H1 (cell line): ENCODE measurements around the gene ARFRP1. TPM values are rescaled to one million over a fixed set of nuclear protein-coding genes. Genes with fewer than 3 reads are reported as not detected.

Source experiments
- BACH1 ChIP-seq: IDR thresholded peaks from 2 replicates; pipeline ENCODE4 v1.6.1; 2012; ENCODE audit warnings: low read length, improper control_type of control experiment
- NRF1 ChIP-seq: IDR thresholded peaks from 2 replicates; pipeline ENCODE4 v1.6.1; 2011; ENCODE audit warnings: mild to moderate bottlenecking, low read depth, low read length, improper control_type of control experiment
- POLR2AphosphoS5 ChIP-seq: IDR thresholded peaks from 2 replicates; pipeline ENCODE4 v1.6.1; 2011; ENCODE audit warnings: low read depth, low read length
- polyA plus RNA-seq, 7 experiments: library from polyadenylated mRNA; depleted of rRNA in 3 of 7; stranded (reverse) in 5 of 7; unstranded in 2 of 7; fragments of >200 nt in 5 of 7; fragments of 200-250 nt in 2 of 7; gene quantifications; 1 replicate in 5 of 7; 2 replicates in 1 of 7; 4 replicates in 1 of 7; pipeline versions ENCODE4 v1.2.1 to v1.2.3, GENCODE V29; 2011 to 2013; ENCODE audit warnings: missing spikeins in 2 of 7, mixed read lengths in 2 of 7
- total RNA-seq: library from RNA; stranded (reverse); fragmentation: NEBNext Ultra II Directional; extraction: Animal tissue kit (Norgen Biotek cat#: 25700); gene quantifications from 2 replicates; pipeline ENCODE4 v1.2.1, GENCODE V29; 2021
- TF ChIP-seq, protein P1 (sequence below): fragments of 300-600 bp; sonication (generic); IDR thresholded peaks from 2 replicates; pipeline ENCODE4 v1.7.1; 2012; ENCODE audit warnings: low read length, moderate library complexity, mild to moderate bottlenecking, inconsistent platforms; ENCODE audit not compliant: insufficient replicate concordance
- TF ChIP-seq, protein P2 (sequence below): IDR thresholded peaks from 2 replicates; pipeline ENCODE4 v1.6.1; 2011; ENCODE audit warnings: low read depth, mild to moderate bottlenecking, low read length; ENCODE audit not compliant: insufficient read depth

ARFRP1 gene
- total and polyA plus RNA-seq, 2 of the 8 experiments (the other 6 are each of a cell fraction or from before 2014, with no cell fraction given), result 12.9 to 22.9 TPM

DNA sequence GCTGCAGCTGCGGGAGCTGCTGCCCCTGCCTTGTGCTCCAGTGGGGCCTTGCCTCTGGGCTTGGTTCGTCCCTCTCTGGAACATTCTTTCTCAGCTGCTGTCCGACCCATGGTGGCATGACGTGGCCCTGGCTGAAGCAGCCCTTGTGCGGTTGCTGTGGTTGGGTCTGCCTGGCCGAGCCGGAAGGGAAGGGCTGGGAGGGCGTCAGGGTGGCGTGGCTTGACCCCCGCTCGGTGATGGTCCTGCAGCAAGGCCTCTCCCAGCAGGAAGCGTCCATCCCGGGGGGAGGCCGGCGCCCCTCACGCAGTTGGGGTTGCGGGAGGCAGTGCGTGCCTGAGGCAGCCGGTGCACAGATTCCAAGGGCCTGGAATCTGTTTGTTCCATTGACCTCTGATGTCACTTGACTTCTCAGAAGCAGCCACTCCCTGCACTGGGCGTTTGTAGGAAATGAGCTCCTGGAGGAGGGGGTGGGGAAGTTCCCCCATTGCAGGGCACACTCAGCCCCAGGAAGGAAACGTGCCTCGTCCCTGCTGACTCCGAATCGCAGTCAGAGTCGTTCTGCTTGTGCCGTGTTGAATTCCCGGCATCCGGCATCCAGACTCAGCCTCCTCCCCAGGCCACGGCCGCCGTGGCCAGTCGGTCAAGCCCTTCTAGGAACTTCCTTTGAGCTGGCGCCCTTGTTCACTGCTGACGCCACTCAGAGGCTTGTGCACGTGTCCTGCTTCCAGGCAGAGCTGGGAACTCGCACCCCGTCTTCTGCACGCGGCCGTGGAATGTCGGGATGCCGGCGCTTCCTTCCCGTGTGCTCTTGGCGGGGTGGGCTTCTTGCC lies 21.1 kb downstream of the ARFRP1 start (continued):
- TF ChIP-seq, protein P1, sequence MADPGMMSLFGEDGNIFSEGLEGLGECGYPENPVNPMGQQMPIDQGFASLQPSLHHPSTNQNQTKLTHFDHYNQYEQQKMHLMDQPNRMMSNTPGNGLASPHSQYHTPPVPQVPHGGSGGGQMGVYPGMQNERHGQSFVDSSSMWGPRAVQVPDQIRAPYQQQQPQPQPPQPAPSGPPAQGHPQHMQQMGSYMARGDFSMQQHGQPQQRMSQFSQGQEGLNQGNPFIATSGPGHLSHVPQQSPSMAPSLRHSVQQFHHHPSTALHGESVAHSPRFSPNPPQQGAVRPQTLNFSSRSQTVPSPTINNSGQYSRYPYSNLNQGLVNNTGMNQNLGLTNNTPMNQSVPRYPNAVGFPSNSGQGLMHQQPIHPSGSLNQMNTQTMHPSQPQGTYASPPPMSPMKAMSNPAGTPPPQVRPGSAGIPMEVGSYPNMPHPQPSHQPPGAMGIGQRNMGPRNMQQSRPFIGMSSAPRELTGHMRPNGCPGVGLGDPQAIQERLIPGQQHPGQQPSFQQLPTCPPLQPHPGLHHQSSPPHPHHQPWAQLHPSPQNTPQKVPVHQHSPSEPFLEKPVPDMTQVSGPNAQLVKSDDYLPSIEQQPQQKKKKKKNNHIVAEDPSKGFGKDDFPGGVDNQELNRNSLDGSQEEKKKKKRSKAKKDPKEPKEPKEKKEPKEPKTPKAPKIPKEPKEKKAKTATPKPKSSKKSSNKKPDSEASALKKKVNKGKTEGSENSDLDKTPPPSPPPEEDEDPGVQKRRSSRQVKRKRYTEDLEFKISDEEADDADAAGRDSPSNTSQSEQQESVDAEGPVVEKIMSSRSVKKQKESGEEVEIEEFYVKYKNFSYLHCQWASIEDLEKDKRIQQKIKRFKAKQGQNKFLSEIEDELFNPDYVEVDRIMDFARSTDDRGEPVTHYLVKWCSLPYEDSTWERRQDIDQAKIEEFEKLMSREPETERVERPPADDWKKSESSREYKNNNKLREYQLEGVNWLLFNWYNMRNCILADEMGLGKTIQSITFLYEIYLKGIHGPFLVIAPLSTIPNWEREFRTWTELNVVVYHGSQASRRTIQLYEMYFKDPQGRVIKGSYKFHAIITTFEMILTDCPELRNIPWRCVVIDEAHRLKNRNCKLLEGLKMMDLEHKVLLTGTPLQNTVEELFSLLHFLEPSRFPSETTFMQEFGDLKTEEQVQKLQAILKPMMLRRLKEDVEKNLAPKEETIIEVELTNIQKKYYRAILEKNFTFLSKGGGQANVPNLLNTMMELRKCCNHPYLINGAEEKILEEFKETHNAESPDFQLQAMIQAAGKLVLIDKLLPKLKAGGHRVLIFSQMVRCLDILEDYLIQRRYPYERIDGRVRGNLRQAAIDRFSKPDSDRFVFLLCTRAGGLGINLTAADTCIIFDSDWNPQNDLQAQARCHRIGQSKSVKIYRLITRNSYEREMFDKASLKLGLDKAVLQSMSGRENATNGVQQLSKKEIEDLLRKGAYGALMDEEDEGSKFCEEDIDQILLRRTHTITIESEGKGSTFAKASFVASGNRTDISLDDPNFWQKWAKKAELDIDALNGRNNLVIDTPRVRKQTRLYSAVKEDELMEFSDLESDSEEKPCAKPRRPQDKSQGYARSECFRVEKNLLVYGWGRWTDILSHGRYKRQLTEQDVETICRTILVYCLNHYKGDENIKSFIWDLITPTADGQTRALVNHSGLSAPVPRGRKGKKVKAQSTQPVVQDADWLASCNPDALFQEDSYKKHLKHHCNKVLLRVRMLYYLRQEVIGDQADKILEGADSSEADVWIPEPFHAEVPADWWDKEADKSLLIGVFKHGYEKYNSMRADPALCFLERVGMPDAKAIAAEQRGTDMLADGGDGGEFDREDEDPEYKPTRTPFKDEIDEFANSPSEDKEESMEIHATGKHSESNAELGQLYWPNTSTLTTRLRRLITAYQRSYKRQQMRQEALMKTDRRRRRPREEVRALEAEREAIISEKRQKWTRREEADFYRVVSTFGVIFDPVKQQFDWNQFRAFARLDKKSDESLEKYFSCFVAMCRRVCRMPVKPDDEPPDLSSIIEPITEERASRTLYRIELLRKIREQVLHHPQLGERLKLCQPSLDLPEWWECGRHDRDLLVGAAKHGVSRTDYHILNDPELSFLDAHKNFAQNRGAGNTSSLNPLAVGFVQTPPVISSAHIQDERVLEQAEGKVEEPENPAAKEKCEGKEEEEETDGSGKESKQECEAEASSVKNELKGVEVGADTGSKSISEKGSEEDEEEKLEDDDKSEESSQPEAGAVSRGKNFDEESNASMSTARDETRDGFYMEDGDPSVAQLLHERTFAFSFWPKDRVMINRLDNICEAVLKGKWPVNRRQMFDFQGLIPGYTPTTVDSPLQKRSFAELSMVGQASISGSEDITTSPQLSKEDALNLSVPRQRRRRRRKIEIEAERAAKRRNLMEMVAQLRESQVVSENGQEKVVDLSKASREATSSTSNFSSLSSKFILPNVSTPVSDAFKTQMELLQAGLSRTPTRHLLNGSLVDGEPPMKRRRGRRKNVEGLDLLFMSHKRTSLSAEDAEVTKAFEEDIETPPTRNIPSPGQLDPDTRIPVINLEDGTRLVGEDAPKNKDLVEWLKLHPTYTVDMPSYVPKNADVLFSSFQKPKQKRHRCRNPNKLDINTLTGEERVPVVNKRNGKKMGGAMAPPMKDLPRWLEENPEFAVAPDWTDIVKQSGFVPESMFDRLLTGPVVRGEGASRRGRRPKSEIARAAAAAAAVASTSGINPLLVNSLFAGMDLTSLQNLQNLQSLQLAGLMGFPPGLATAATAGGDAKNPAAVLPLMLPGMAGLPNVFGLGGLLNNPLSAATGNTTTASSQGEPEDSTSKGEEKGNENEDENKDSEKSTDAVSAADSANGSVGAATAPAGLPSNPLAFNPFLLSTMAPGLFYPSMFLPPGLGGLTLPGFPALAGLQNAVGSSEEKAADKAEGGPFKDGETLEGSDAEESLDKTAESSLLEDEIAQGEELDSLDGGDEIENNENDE, result no peak
- TF ChIP-seq POLR2AphosphoS5 (no peak), NRF1 (no peak), BACH1 (no peak)
- TF ChIP-seq, protein P2, sequence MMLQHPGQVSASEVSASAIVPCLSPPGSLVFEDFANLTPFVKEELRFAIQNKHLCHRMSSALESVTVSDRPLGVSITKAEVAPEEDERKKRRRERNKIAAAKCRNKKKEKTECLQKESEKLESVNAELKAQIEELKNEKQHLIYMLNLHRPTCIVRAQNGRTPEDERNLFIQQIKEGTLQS, result no peak
